GM12878 (cell line): Measurements from ENCODE around the gene MTX1. TPM values are rescaled to one million over a fixed set of nuclear protein-coding genes. Genes with fewer than 3 reads are reported as not detected.

Experiments used
- ATAC-seq: fragments of 200-7000 bp; cut with Tn5 transposase; 3 replicates; pipeline ENCODE4 v1.9.1; 2020; ENCODE audit warnings: mild to moderate bottlenecking, moderate library complexity
- BruUV-seq: library from RNA; stranded (reverse); fragments of 400-500 nt; replicated peaks from 2 replicates; lab custom pipeline; 2021; lab: Mats Ljungman, UMichigan
- CTCF ChIA-PET: fragments of 300-600 bp; sonication (Branson Sonifier 250); formaldehyde crosslinking; extraction: SDS; loops from one replicate; lab custom pipeline; 2021; ENCODE audit warnings: inconsistent platforms; lab: Yijun Ruan, JAX
- POLR2A ChIA-PET: fragments of 350-600 bp; formaldehyde crosslinking; extraction: SDS; loops from one replicate; lab custom pipeline; 2021; ENCODE audit warnings: inconsistent platforms; lab: Charles Lee
- RAD21 ChIA-PET: fragments of 300-600 bp; sonication (Branson Sonifier 250); formaldehyde crosslinking; loops from one replicate; lab custom pipeline; 2023; ENCODE audit warnings: antibody characterized with exemption; ENCODE audit not compliant: unreplicated experiment; lab: Charles Lee
- SMC1A ChIA-PET: fragments of 300-600 bp; sonication (Branson Sonifier 250); formaldehyde crosslinking; loops from one replicate; lab custom pipeline; 2023; ENCODE audit not compliant: unreplicated experiment, uncharacterized antibody; lab: Charles Lee
- DNase-seq: peaks from one replicate; pipeline ENCODE4 v3.0.0-alpha.2; 2011; ENCODE audit warnings: low read depth, low spot score
- FAIRE-seq: peaks from 3 replicates; lab custom pipeline; 2011; peaks lifted over from hg19 to GRCh38; lab: Jason Lieb, UNC
- H2AFZ ChIP-seq: 2 replicates; pipeline ENCODE4 v1.6.0; 2011; ENCODE audit warnings: low read depth, low read length, control low read depth; ENCODE audit not compliant: control insufficient read depth
- H3K27ac ChIP-seq: 2 replicates; pipeline ENCODE4 v1.5.1; 2011; ENCODE audit warnings: control low read depth; ENCODE audit not compliant: control insufficient read depth, insufficient read depth
- H3K27me3 ChIP-seq, 2 experiments: replicated peaks in 1 of 2; 2 replicates each; pipeline versions ENCODE4 v1.6.0 to v1.6.1; 2011; ENCODE audit warnings: low read length in 1 of 2; ENCODE audit not compliant: control insufficient read depth in 2 of 2, insufficient read depth in 2 of 2
- H3K36me3 ChIP-seq, 2 experiments: 2 replicates each; pipeline ENCODE4 v1.5.1; 2011; ENCODE audit warnings: low read length in 1 of 2; ENCODE audit not compliant: control insufficient read depth in 2 of 2, insufficient read depth in 2 of 2
- H3K4me1 ChIP-seq: 2 replicates; pipeline ENCODE4 v1.6.1; 2011; ENCODE audit warnings: mild to moderate bottlenecking, low read length, moderate library complexity, mixed read lengths; ENCODE audit not compliant: control insufficient read depth, insufficient read depth
- H3K4me2 ChIP-seq: 2 replicates; pipeline ENCODE4 v1.6.0; 2011; ENCODE audit warnings: control low read depth; ENCODE audit not compliant: control insufficient read depth, insufficient read depth
- H3K4me3 ChIP-seq: fragments of 200-600 bp; sonication (generic); 2 replicates; pipeline ENCODE4 v1.5.1; 2016
- H3K79me2 ChIP-seq: 2 replicates; pipeline ENCODE4 v1.6.0; 2011; ENCODE audit warnings: low read length; ENCODE audit not compliant: control insufficient read depth, insufficient read depth
- H3K9ac ChIP-seq: 2 replicates; pipeline ENCODE4 v1.8.0; 2011; ENCODE audit warnings: low read length, control low read depth, mixed read lengths; ENCODE audit not compliant: control insufficient read depth, insufficient read depth
- H3K9me3 ChIP-seq: replicated peaks from 3 replicates; pipeline ENCODE4 v1.5.1; 2011; ENCODE audit warnings: mild to moderate bottlenecking, low read length; ENCODE audit not compliant: control insufficient read depth, insufficient read depth
- H4K20me1 ChIP-seq: 2 replicates; pipeline ENCODE4 v1.6.0; 2011; ENCODE audit not compliant: control insufficient read depth, insufficient read depth
- GATAD2B ChIP-seq: fragments of 450-650 bp; conservative IDR thresholded peaks from 2 replicates; pipeline ENCODE4 v1.6.1; 2017; ENCODE audit warnings: low read depth, mild to moderate bottlenecking, moderate library complexity
- IRF4 ChIP-seq: IDR thresholded peaks from 2 replicates; pipeline ENCODE4 v1.6.1; 2011; ENCODE audit warnings: low read depth, low read length
- SMAD5 ChIP-seq: IDR thresholded peaks from 2 replicates; pipeline ENCODE4 v1.6.1; 2016; ENCODE audit warnings: antibody characterized with exemption, low read depth
- WGBS: methylation state at CpG from one replicate; pipeline ENCODE4 v1.1.6; 2016; ENCODE audit warnings: low lambda C conversion rate; ENCODE audit not compliant: insufficient replicate concordance, insufficient coverage; ENCODE audit errors: missing lambda C conversion rate; 5-methylcytosine and 5-hydroxymethylcytosine counted together
- in situ Hi-C: fragments of 300-500 bp; cut with MboI; formaldehyde crosslinking; loops from 9 replicates; pipeline ENCODE4 v1.14.3; 2018; ENCODE audit warnings: mixed read lengths
- intact Hi-C: fragments of 100-400 bp; cut with micrococcal nuclease; formaldehyde crosslinking; loops from one replicate; pipeline ENCODE4 v1.14.2; 2022; ENCODE audit not compliant: unreplicated experiment
- polyA plus RNA-seq, 11 experiments: library from polyadenylated mRNA; depleted of rRNA in 4 of 11; unstranded in 6 of 11; stranded (reverse) in 5 of 11; fragments of >200 nt; fragmentation: Nextera tagmentation in 4 of 11; fragmentation: Illumina TruSeq in 1 of 11; extraction: Ambion mirVana in 4 of 11; extraction: Trizol in 1 of 11; gene quantifications; 1 replicate in 1 of 11; 2 replicates in 10 of 11; pipeline versions ENCODE4 v1.2.1 to v1.2.3, GENCODE V29; 2011 to 2016; ENCODE audit warnings: inconsistent platforms in 2 of 11, missing spikeins in 2 of 11, low read depth in 1 of 11
- total RNA-seq, 4 experiments: library from RNA; depleted of rRNA in 3 of 4; stranded (reverse); fragments of >200 nt in 3 of 4; fragmentation: Illumina TruSeq in 1 of 4; extraction: Trizol in 1 of 4; gene quantifications; 2 replicates each; pipeline versions ENCODE4 v1.2.1 to v1.2.3, GENCODE V29; 2013 to 2021

The MTX1 gene
- total and polyA plus RNA-seq, 10 of the 15 experiments (the other 5 are each of a cell fraction or from before 2014, with no cell fraction given): 15.8 to 92.0 (median 49.1) TPM

GRCh38 chr1:155185783-155186066 is 22.8 kb upstream of the MTX1 start (continued):
- TF ChIP-seq GATAD2B: no peak
- TF ChIP-seq IRF4: no peak

- no peak for TF ChIP-seq SMAD5
- Histone ChIP-seq H3K4me1 (peaks cover 21% of the 10 kb centered on the region), H3K9ac (peak overlapping the region; percentile 72; the same call in 1 of the 2 replicates), H3K36me3 (no peaks in the 10 kb centered on the region), H3K79me2 (no peaks in the 10 kb centered on the region), H3K27me3 (no peaks in the 10 kb centered on the region), H3K4me2 (peak overlapping the region; percentile 86; the same call in 1 of the 2 replicates), H2AFZ (peak overlapping the region; percentile 90), H3K4me3 (no peak overlapping the region), H3K9me3 (no peaks in the 10 kb centered on the region), H3K27ac (peak overlapping the region; percentile 72; the same call in 1 of the 2 replicates), H4K20me1 (no peaks in the 10 kb centered on the region)
- in situ Hi-C loops: no loop called here
- ATAC-seq (peak; percentile 3; the same call in 2 of the 3 replicates), DNase-seq (no peak), FAIRE-seq (no peak)
- CTCF ChIA-PET: interaction anchor here (1.0 to 2.9 kb wide), 8 partner anchors 8 to 102 kb away, joined by 4 to 63 read pairs (median 8); partner anchors contain the start of genes KRTCAP2 and TRIM46
- POLR2A ChIA-PET: interaction anchor here (0.6 to 2.8 kb wide), 5 partner anchors 8 to 42 kb away, joined by 3 to 23 read pairs (median 9); partner anchors contain the start of gene KRTCAP2
- no TSS peak for BruUV-seq
- 81% methylated on average over 8 of the region's 8 CpGs for WGBS
- RAD21 ChIA-PET: interaction anchor here (1.4 to 1.5 kb wide), 2 partner anchors 11 to 38 kb away, joined by 6 to 7 read pairs; no protein-coding TSS in a partner anchor
- SMC1A ChIA-PET: interaction anchor here (1.1 to 2.6 kb wide), 3 partner anchors 9 to 38 kb away, joined by 3 to 14 read pairs (median 12); partner anchors contain the start of gene KRTCAP2
- intact Hi-C loops: no loop called here
Observed at GRCh38 chr1:155186067-155186793, 22.3 kb upstream of the MTX1 start.
